DND-41 (cell line): ENCODE results near the gene CCL17.

Source experiments
- ATAC-seq: fragments of 200-7000 bp; cut with Tn5 transposase; 3 replicates; pipeline ENCODE4 v1.9.1; 2021; ENCODE audit warnings: low read depth; ENCODE audit not compliant: insufficient read depth
- DNase-seq: peaks from one replicate; pipeline ENCODE4 v3.0.0-alpha.2; 2020
- H2AFZ ChIP-seq: 2 replicates; pipeline ENCODE4 v1.6.0; 2012; ENCODE audit warnings: low read depth, low read length
- H3K27ac ChIP-seq: 2 replicates; pipeline ENCODE4 v1.5.1; 2012; ENCODE audit warnings: low read length, inconsistent platforms
- H3K27me3 ChIP-seq: fragments of 200-600 bp; sonication (generic); 2 replicates; pipeline ENCODE4 v1.6.0; 2012; ENCODE audit warnings: low read length, mild to moderate bottlenecking, inconsistent platforms; ENCODE audit not compliant: insufficient read depth, poor library complexity
- H3K36me3 ChIP-seq: 2 replicates; pipeline ENCODE4 v1.5.1; 2012; ENCODE audit warnings: low read length, inconsistent platforms; ENCODE audit not compliant: insufficient read depth
- H3K4me1 ChIP-seq: 2 replicates; pipeline ENCODE4 v1.5.1; 2012; ENCODE audit warnings: mild to moderate bottlenecking, low read length; ENCODE audit not compliant: insufficient read depth
- H3K4me2 ChIP-seq: 2 replicates; pipeline ENCODE4 v1.6.0; 2012; ENCODE audit warnings: mild to moderate bottlenecking, moderate library complexity, low read length, inconsistent platforms; ENCODE audit not compliant: insufficient read depth
- H3K4me3 ChIP-seq, 2 experiments: fragments of 200-600 bp in 1 of 2; shearing (Covaris generic) in 1 of 2; 2 replicates each; pipeline ENCODE4 v1.5.1; 2012 to 2016; ENCODE audit warnings: inconsistent platforms in 2 of 2, low read length in 2 of 2, mild to moderate bottlenecking in 2 of 2, low read depth in 1 of 2, moderate library complexity in 1 of 2
- H3K79me2 ChIP-seq: 2 replicates; pipeline ENCODE4 v1.6.0; 2012; ENCODE audit warnings: low read length, inconsistent platforms; ENCODE audit not compliant: insufficient read depth
- H3K9ac ChIP-seq: 2 replicates; pipeline ENCODE4 v1.6.0; 2012; ENCODE audit warnings: low read depth, mild to moderate bottlenecking, inconsistent platforms, low read length, moderate library complexity
- H3K9me3 ChIP-seq: 2 replicates; pipeline ENCODE4 v1.5.1; 2012; ENCODE audit warnings: low read length, moderate library complexity, mild to moderate bottlenecking, inconsistent platforms; ENCODE audit not compliant: insufficient read depth, severe bottlenecking
- H4K20me1 ChIP-seq: 2 replicates; pipeline ENCODE4 v1.6.0; 2012; ENCODE audit warnings: low read length; ENCODE audit not compliant: insufficient read depth
- EZH2 ChIP-seq: IDR thresholded peaks from 3 replicates; pipeline ENCODE4 v1.6.1; 2012; ENCODE audit warnings: borderline replicate concordance, low read depth, mild to moderate bottlenecking, moderate library complexity, low read length, inconsistent platforms; ENCODE audit not compliant: severe bottlenecking
- TF ChIP-seq, protein P1 (sequence below): IDR thresholded peaks from 2 replicates; pipeline ENCODE4 v1.5.1; 2012; ENCODE audit warnings: borderline replicate concordance, low read length, moderate library complexity, mild to moderate bottlenecking; ENCODE audit not compliant: poor library complexity, severe bottlenecking; ENCODE audit errors: extremely low read depth

Gene CCL17

DNA sequence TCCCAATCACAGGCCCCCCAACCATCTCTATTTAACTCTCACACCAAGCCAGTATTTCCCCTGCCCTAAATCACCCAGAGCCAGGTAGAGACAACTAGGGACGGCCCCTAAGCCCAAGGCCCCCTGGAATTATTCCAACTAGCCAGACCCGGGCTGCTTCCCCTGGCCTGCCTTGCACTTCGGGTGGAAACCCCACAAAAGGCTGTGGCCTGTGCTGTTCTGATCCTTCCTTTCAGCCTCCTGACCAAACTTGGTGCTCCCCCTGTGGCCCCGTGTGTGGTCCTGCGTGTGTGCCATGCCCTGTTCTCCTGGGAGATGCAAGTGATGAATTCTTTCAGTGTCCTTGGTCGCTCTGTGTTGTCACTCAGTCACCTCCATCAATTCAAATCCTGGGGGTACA, 14.9 kb downstream of the CCL17 start:
- H3K36me3 ChIP-seq = no peaks in the 10 kb centered on the region
- no peaks in the 10 kb centered on the region for H4K20me1 ChIP-seq
- DNase-seq (no peak), ATAC-seq (no peak)
- H3K4me1 ChIP-seq = peaks cover 15% of the 10 kb centered on the region
- no peaks in the 10 kb centered on the region for H3K79me2 ChIP-seq
- H2AFZ ChIP-seq = no peak overlapping the region
- H3K9ac ChIP-seq = no peak overlapping the region
- no peak overlapping the region for H3K27ac ChIP-seq
- no peaks in the 10 kb centered on the region for H3K27me3 ChIP-seq
- no peak for TF ChIP-seq EZH2
- TF ChIP-seq, protein P1, sequence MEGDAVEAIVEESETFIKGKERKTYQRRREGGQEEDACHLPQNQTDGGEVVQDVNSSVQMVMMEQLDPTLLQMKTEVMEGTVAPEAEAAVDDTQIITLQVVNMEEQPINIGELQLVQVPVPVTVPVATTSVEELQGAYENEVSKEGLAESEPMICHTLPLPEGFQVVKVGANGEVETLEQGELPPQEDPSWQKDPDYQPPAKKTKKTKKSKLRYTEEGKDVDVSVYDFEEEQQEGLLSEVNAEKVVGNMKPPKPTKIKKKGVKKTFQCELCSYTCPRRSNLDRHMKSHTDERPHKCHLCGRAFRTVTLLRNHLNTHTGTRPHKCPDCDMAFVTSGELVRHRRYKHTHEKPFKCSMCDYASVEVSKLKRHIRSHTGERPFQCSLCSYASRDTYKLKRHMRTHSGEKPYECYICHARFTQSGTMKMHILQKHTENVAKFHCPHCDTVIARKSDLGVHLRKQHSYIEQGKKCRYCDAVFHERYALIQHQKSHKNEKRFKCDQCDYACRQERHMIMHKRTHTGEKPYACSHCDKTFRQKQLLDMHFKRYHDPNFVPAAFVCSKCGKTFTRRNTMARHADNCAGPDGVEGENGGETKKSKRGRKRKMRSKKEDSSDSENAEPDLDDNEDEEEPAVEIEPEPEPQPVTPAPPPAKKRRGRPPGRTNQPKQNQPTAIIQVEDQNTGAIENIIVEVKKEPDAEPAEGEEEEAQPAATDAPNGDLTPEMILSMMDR = no peak
- no peaks in the 10 kb centered on the region for H3K9me3 ChIP-seq
- no peak overlapping the region for H3K4me2 ChIP-seq
- H3K4me3 ChIP-seq = no peak overlapping the region

DNA sequence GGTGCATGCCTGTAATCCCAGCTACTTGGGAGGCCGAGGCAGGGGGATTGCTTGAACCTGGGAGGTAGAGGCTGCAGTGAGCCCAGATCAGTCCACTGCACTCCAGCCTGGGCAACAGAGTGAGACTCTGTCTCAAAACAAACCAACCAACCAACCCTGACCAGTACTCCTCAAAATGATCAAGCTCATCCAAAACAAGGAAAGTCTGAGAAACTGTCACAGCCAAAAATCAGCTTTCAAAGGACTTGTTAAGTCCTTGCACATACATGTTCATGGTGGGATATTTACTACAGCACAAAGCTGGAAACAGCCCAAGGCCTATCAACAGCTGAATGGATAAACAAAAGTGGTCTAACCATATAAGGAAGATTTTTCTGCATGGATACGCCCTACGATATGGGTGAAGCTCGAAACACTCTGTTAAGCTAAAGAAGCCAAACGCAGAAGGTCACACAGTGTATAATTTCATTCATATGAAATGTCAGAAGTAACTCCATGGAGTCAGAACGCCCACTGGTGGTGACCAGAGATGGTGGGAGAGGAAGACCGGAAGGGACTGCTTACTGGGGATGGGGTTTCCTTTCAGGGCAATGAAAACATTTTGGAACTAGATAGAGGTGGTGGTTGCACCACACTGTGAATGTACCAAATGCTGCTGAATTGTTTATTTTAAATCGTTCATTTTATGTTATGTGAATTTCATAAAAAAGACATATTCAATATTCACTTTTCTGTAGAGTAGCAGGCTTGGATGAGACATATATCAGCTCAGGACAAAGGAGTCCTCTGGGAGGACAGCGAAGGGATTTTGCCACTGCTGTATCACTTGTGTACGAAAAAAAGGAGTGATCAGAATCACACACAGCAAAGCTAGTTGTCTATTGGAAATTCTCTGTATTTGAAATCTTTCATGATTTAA, 17.7 kb downstream of the CCL17 start:
- no peaks in the 10 kb centered on the region for H3K9me3 ChIP-seq
- peaks cover 8% of the 10 kb centered on the region for H3K4me1 ChIP-seq
- H3K9ac ChIP-seq = no peak overlapping the region
- no peaks in the 10 kb centered on the region for H3K79me2 ChIP-seq
- DNase-seq = no peak
- H3K36me3 ChIP-seq = peaks cover 3% of the 10 kb centered on the region; the same call in 1 of the 2 replicates
- H3K4me3 ChIP-seq = no peak overlapping the region
- ATAC-seq = no peak
- no peak overlapping the region for H3K4me2 ChIP-seq
- H3K27me3 ChIP-seq = no peaks in the 10 kb centered on the region
- H2AFZ ChIP-seq = no peak overlapping the region
- TF ChIP-seq, protein P1 = peak; percentile 39
- TF ChIP-seq EZH2 = no peak
- H3K27ac ChIP-seq = no peak overlapping the region
- H4K20me1 ChIP-seq = no peaks in the 10 kb centered on the region

DNA sequence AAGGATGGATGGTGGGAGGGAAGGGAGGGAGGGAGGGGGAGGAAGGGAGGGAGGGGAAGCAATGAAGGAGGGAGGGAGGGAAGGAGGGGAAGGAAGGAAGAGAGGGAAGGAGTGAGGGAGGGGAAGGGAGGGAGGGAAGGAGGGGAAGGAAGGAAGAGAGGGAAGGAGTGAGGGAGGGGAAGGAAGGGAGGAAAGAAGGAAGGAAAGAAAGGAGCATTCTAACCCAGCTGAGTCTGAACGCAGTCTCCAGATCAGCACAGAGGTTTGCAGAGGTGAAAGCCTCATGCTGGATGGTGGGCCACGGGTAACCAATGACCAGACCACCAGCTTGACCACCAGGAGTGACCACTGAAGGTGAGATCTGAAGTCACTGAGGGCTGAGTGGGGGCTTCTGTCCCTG, 18.6 kb downstream of the CCL17 start:
- H3K9ac ChIP-seq = no peak overlapping the region
- no peaks in the 10 kb centered on the region for H3K79me2 ChIP-seq
- no peak overlapping the region for H3K4me2 ChIP-seq
- no peak overlapping the region for H2AFZ ChIP-seq
- H3K27me3 ChIP-seq = no peaks in the 10 kb centered on the region
- no peaks in the 10 kb centered on the region for H3K9me3 ChIP-seq
- ATAC-seq (no peak), DNase-seq (no peak)
- no peak overlapping the region for H3K27ac ChIP-seq
- peaks cover 8% of the 10 kb centered on the region; the same call in 1 of the 2 replicates for H3K36me3 ChIP-seq
- TF ChIP-seq EZH2 = no peak
- TF ChIP-seq, protein P1 = no peak
- H3K4me3 ChIP-seq = no peak overlapping the region
- H3K4me1 ChIP-seq = peaks cover 6% of the 10 kb centered on the region; the same call in 1 of the 2 replicates
- no peaks in the 10 kb centered on the region for H4K20me1 ChIP-seq
